HEK293 (cell line): Measurements from ENCODE around the gene BCL11A.

Source experiments
- CTCF ChIA-PET: fragments of 350-600 bp; formaldehyde crosslinking; extraction: SDS; loops from one replicate; lab custom pipeline; 2021; ENCODE audit warnings: antibody characterized with exemption; lab: Yijun Ruan, JAX
- POLR2A ChIA-PET: fragments of 300-600 bp; formaldehyde crosslinking; extraction: SDS; loops from one replicate; lab custom pipeline; 2020; ENCODE audit warnings: antibody characterized with exemption, inconsistent platforms; lab: Yijun Ruan, JAX
- H3K27ac ChIP-seq: fragments of 200-500 bp; sonication (Bioruptor generic); 2 replicates; pipeline ENCODE4 v1.5.1; 2014; ENCODE audit warnings: low read depth, low read length, control low read depth, inconsistent platforms; ENCODE audit errors: extremely low read depth
- H3K36me3 ChIP-seq, 2 experiments: fragments of 200-500 bp in 1 of 2; sonication (Bioruptor generic) in 1 of 2; 1 replicate in 1 of 2; 2 replicates in 1 of 2; pipeline ENCODE4 v1.5.1; 2014 to 2017; ENCODE audit warnings: inconsistent platforms in 2 of 2, low read length in 2 of 2; ENCODE audit not compliant: control insufficient read depth in 2 of 2, insufficient read depth in 1 of 2
- H3K4me1 ChIP-seq: fragments of 200-500 bp; sonication (Bioruptor generic); 2 replicates; pipeline ENCODE4 v1.5.1; 2014; ENCODE audit warnings: mild to moderate bottlenecking, low read length, inconsistent platforms; ENCODE audit not compliant: control insufficient read depth, insufficient read depth
- H3K4me3 ChIP-seq: 2 replicates; pipeline ENCODE4 v1.5.1; 2011; ENCODE audit warnings: low read depth, mild to moderate bottlenecking, control low read depth, low read length, moderate library complexity
- H3K9me3 ChIP-seq: fragments of 200-500 bp; sonication (Bioruptor generic); 2 replicates; pipeline ENCODE4 v1.5.1; 2014; ENCODE audit warnings: low read depth, low read length, inconsistent platforms; ENCODE audit not compliant: control insufficient read depth, insufficient read depth
- BCL6B ChIP-seq: fragments of 450-650 bp; formaldehyde crosslinking; IDR thresholded peaks from 2 replicates; pipeline ENCODE4 v1.5.1; 2017; ENCODE audit warnings: missing biosample characterization, missing genetic modification characterization
- KLF1 ChIP-seq: fragments of 450-650 bp; formaldehyde crosslinking; IDR thresholded peaks from 2 replicates; pipeline ENCODE4 v1.5.1; 2016; ENCODE audit warnings: missing biosample characterization, missing genetic modification characterization
- MZF1 ChIP-seq: fragments of 450-650 bp; formaldehyde crosslinking; IDR thresholded peaks from 2 replicates; pipeline ENCODE4 v1.5.1; 2017; ENCODE audit warnings: missing biosample characterization, missing genetic modification characterization, borderline replicate concordance
- OVOL3 ChIP-seq: fragments of 450-650 bp; formaldehyde crosslinking; IDR thresholded peaks from 2 replicates; pipeline ENCODE4 v1.5.1; 2016; ENCODE audit warnings: missing biosample characterization, missing genetic modification characterization
- PRDM6 ChIP-seq: fragments of 450-650 bp; formaldehyde crosslinking; IDR thresholded peaks from 2 replicates; pipeline ENCODE4 v1.5.1; 2017; ENCODE audit warnings: missing biosample characterization, missing genetic modification characterization
- SETDB1 ChIP-seq: IDR thresholded peaks from one replicate; pipeline ENCODE4 v1.6.1; 2017; ENCODE audit warnings: mild to moderate bottlenecking, low read length, moderate library complexity, mixed read lengths; ENCODE audit not compliant: insufficient read length
- YY1 ChIP-seq: fragments of 450-650 bp; formaldehyde crosslinking; IDR thresholded peaks from 2 replicates; pipeline ENCODE4 v1.5.1; 2018; ENCODE audit warnings: missing biosample characterization, missing genetic modification characterization
- ZNF114 ChIP-seq: fragments of 450-650 bp; formaldehyde crosslinking; IDR thresholded peaks from 2 replicates; pipeline ENCODE4 v1.5.0; 2017; ENCODE audit warnings: missing biosample characterization, missing genetic modification characterization
- ZNF266 ChIP-seq: fragments of 450-650 bp; formaldehyde crosslinking; IDR thresholded peaks from 2 replicates; pipeline ENCODE4 v1.5.1; 2016; ENCODE audit warnings: missing biosample characterization, missing genetic modification characterization, low read depth
- ZNF391 ChIP-seq: fragments of 450-650 bp; formaldehyde crosslinking; IDR thresholded peaks from 2 replicates; pipeline ENCODE4 v1.5.1; 2016; ENCODE audit warnings: low read depth, missing biosample characterization, missing genetic modification characterization, borderline replicate concordance
- ZNF426 ChIP-seq: fragments of 450-650 bp; formaldehyde crosslinking; IDR thresholded peaks from 2 replicates; pipeline ENCODE4 v1.5.1; 2017; ENCODE audit warnings: missing biosample characterization, missing genetic modification characterization, mild to moderate bottlenecking, inconsistent platforms, moderate library complexity
- ZNF433 ChIP-seq: fragments of 450-650 bp; formaldehyde crosslinking; IDR thresholded peaks from 2 replicates; pipeline ENCODE4 v1.5.1; 2016; ENCODE audit warnings: missing biosample characterization, missing genetic modification characterization, low read depth
- ZNF501 ChIP-seq: fragments of 450-650 bp; formaldehyde crosslinking; IDR thresholded peaks from 2 replicates; pipeline ENCODE4 v1.5.1; 2016; ENCODE audit warnings: missing biosample characterization, missing genetic modification characterization
- ZNF555 ChIP-seq: fragments of 450-650 bp; formaldehyde crosslinking; conservative IDR thresholded peaks from 2 replicates; pipeline ENCODE4 v1.5.1; 2017; ENCODE audit warnings: missing biosample characterization, mild to moderate bottlenecking, missing genetic modification characterization, inconsistent platforms
- ZNF571 ChIP-seq: fragments of 450-650 bp; formaldehyde crosslinking; IDR thresholded peaks from 2 replicates; pipeline ENCODE4 v1.5.0; 2017; ENCODE audit warnings: missing biosample characterization, missing genetic modification characterization
- ZNF585B ChIP-seq: fragments of 450-650 bp; formaldehyde crosslinking; IDR thresholded peaks from 2 replicates; pipeline ENCODE4 v1.5.1; 2016; ENCODE audit warnings: missing biosample characterization, missing genetic modification characterization
- ZNF600 ChIP-seq: fragments of 450-650 bp; formaldehyde crosslinking; IDR thresholded peaks from 2 replicates; pipeline ENCODE4 v1.5.1; 2016; ENCODE audit warnings: missing biosample characterization, missing genetic modification characterization
- ZNF610 ChIP-seq: fragments of 450-650 bp; formaldehyde crosslinking; IDR thresholded peaks from 2 replicates; pipeline ENCODE4 v1.5.1; 2016; ENCODE audit warnings: missing biosample characterization, missing genetic modification characterization, borderline replicate concordance
- ZNF701 ChIP-seq: fragments of 450-650 bp; formaldehyde crosslinking; IDR thresholded peaks from 2 replicates; pipeline ENCODE4 v1.5.1; 2016; ENCODE audit warnings: missing biosample characterization, missing genetic modification characterization
- ZNF768 ChIP-seq: fragments of 450-650 bp; formaldehyde crosslinking; IDR thresholded peaks from 2 replicates; pipeline ENCODE4 v1.5.1; 2018; ENCODE audit warnings: missing biosample characterization, mild to moderate bottlenecking, missing genetic modification characterization
- ZNF785 ChIP-seq: fragments of 450-650 bp; formaldehyde crosslinking; IDR thresholded peaks from 2 replicates; pipeline ENCODE4 v1.5.1; 2016; ENCODE audit warnings: missing biosample characterization, missing genetic modification characterization
- ZSCAN16 ChIP-seq: fragments of 450-650 bp; formaldehyde crosslinking; IDR thresholded peaks from 2 replicates; pipeline ENCODE4 v1.5.1; 2016; ENCODE audit warnings: missing biosample characterization, missing genetic modification characterization
- ZXDB ChIP-seq: fragments of 450-650 bp; formaldehyde crosslinking; IDR thresholded peaks from 2 replicates; pipeline ENCODE4 v1.5.1; 2016; ENCODE audit warnings: missing biosample characterization, missing genetic modification characterization
- TF ChIP-seq, protein P1 (sequence below): fragments of 450-650 bp; formaldehyde crosslinking; IDR thresholded peaks from 2 replicates; pipeline ENCODE4 v1.5.1; 2016; ENCODE audit warnings: missing biosample characterization, missing genetic modification characterization
- TF ChIP-seq, protein P2 (sequence below): fragments of 450-650 bp; formaldehyde crosslinking; IDR thresholded peaks from 2 replicates; pipeline ENCODE4 v1.5.1; 2016; ENCODE audit warnings: missing biosample characterization, missing genetic modification characterization

The BCL11A gene

DNA sequence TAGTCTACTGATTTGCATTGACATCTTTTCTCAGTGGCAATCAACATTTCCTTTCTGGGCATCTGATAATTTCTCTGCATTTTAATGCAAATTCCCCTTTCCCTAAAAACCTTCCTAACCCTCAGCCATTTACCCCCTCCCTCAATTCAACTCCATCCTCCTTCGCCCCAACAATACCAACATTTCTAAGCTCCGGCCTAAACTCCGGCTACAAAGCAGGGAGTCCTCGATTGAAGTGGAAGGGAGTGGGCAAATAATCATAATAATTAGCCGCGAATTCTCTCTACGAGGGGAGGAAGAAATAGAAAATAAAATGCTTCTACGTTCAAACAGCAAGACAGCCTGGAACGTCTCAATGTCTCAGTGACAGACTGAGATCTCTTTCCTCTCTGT is 4.6 kb downstream of the BCL11A start:
- CTCF ChIA-PET, result interaction anchor here (0.7 to 1.0 kb wide), 3 partner anchors 34 to 880 kb away, joined by 3 to 5 read pairs (median 5); no protein-coding TSS in a partner anchor
- H3K4me3 ChIP-seq, result peak overlapping the region; percentile 77

DNA sequence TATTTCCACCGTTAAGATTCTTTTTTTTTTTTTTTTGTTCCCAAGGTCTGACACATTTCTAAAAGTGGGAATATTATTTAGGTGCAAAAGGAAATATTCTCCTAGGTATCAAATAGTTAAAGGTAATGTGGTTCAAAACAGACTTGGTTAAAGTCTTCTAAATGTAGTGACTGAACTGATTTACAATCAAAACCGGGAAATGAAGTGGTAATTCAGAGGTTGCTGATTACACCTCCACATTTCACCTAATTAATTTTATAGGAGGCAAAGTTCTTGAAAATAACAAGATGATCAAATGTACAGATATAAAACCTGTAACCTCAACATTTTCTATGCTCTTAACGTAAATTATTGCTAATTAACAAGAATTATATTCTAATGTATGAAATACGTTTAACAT is 5.1 kb downstream of the BCL11A start:
- CTCF ChIA-PET, result interaction anchor here (0.6 to 0.8 kb wide), 3 partner anchors 31 to 1924 kb away, joined by 3 to 5 read pairs (median 5); no protein-coding TSS in a partner anchor
- H3K4me3 ChIP-seq, result no peak overlapping the region
- TF ChIP-seq PRDM6 (tag by site-specific recombination) (peak; percentile 20; the same call in 1 of the 2 replicates), ZNF391 (tag by site-specific recombination) (no peak), KLF1 (tag by site-specific recombination) (no peak), SETDB1 (no peak)
- TF ChIP-seq, protein P1, sequence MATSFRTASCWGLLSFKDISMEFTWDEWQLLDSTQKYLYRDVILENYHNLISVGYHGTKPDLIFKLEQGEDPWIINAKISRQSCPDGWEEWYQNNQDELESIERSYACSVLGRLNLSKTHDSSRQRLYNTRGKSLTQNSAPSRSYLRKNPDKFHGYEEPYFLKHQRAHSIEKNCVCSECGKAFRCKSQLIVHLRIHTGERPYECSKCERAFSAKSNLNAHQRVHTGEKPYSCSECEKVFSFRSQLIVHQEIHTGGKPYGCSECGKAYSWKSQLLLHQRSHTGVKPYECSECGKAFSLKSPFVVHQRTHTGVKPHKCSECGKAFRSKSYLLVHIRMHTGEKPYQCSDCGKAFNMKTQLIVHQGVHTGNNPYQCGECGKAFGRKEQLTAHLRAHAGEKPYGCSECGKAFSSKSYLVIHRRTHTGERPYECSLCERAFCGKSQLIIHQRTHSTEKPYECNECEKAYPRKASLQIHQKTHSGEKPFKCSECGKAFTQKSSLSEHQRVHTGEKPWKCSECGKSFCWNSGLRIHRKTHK (tag by site-specific recombination), result no peak

More for the DNA sequence above, 4.6 kb downstream of the BCL11A start:
- Histone ChIP-seq H3K9me3 (no peaks in the 10 kb centered on the region), H3K36me3 (peaks cover 6 to 24% of the 10 kb centered on the region in 2 experiments; a peak in 2 of 3 replicates)
- TF ChIP-seq ZNF571 (no peak), ZNF266 (no peak), ZNF114 (tag by site-specific recombination) (no peak), OVOL3 (tag by site-specific recombination) (no peak), ZXDB (tag by site-specific recombination) (no peak), ZNF600 (tag by site-specific recombination) (no peak), ZNF768 (tag by site-specific recombination) (no peak), YY1 (tag by site-specific recombination) (no peak), ZNF610 (tag by site-specific recombination) (no peak), ZNF555 (no peak), ZNF585B (tag by site-specific recombination) (no peak), ZSCAN16 (tag by site-specific recombination) (no peak), ZNF701 (tag by site-specific recombination) (no peak), ZNF501 (no peak), ZNF433 (tag by site-specific recombination) (no peak), ZNF426 (tag by site-specific recombination) (no peak), ZNF785 (tag by site-specific recombination) (no peak), MZF1 (tag by site-specific recombination) (no peak), BCL6B (no peak)
- TF ChIP-seq, protein P2, sequence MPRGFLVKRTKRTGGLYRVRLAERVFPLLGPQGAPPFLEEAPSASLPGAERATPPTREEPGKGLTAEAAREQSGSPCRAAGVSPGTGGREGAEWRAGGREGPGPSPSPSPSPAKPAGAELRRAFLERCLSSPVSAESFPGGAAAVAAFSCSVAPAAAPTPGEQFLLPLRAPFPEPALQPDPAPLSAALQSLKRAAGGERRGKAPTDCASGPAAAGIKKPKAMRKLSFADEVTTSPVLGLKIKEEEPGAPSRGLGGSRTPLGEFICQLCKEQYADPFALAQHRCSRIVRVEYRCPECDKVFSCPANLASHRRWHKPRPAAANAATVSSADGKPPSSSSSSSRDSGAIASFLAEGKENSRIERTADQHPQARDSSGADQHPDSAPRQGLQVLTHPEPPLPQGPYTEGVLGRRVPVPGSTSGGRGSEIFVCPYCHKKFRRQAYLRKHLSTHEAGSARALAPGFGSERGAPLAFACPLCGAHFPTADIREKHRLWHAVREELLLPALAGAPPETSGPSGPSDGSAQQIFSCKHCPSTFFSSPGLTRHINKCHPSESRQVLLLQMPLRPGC (tag by site-specific recombination), result no peak
- TF ChIP-seq, all 188 proteins: peak for 0
- H3K27ac ChIP-seq, result peak overlapping the region; percentile 99; the same call in 1 of the 2 replicates
- POLR2A ChIA-PET, result no interaction called here
- H3K4me1 ChIP-seq, result peaks cover 19% of the 10 kb centered on the region

More for the DNA sequence above, 5.1 kb downstream of the BCL11A start:
- H3K4me1 ChIP-seq, result peaks cover 22% of the 10 kb centered on the region
- no peak overlapping the region for H3K27ac ChIP-seq
- H3K9me3 ChIP-seq, result no peaks in the 10 kb centered on the region
- peaks cover 9 to 30% of the 10 kb centered on the region in 2 experiments; a peak in 2 of 3 replicates for H3K36me3 ChIP-seq
- POLR2A ChIA-PET, result no interaction called here
